BE2C (cell line): Measurements from ENCODE around the gene SNW1.
"Not testable (repeated sequence)": the region's sequence is repeated elsewhere in the genome, so short reads cannot be mapped to it uniquely, and the experiment has no call there.

ENCODE experiments used
- DNase-seq: peaks from one replicate; pipeline ENCODE4 v3.0.0-alpha.2; 2020
- H3K27me3 ChIP-seq: fragments of 250-450 bp; sonication (Bioruptor Pico); 2 replicates; pipeline ENCODE4 v1.5.1; 2020; ENCODE audit warnings: mild to moderate bottlenecking
- H3K36me3 ChIP-seq: fragments of 250-450 bp; sonication (Bioruptor Pico); 2 replicates; pipeline ENCODE4 v1.5.1; 2020; ENCODE audit warnings: mild to moderate bottlenecking
- H3K4me1 ChIP-seq: fragments of 250-450 bp; sonication (Bioruptor Pico); 2 replicates; pipeline ENCODE4 v1.5.1; 2020
- H3K4me3 ChIP-seq: 2 replicates; pipeline ENCODE4 v1.5.1; 2011; ENCODE audit warnings: low read depth, low read length
- H3K9me3 ChIP-seq: fragments of 250-450 bp; sonication (Bioruptor Pico); 2 replicates; pipeline ENCODE4 v1.5.1; 2020
- TF ChIP-seq, protein P1 (sequence below): IDR thresholded peaks from 2 replicates; pipeline ENCODE4 v1.5.1; 2012; ENCODE audit warnings: mild to moderate bottlenecking, low read depth, low read length

The SNW1 gene

DNA sequence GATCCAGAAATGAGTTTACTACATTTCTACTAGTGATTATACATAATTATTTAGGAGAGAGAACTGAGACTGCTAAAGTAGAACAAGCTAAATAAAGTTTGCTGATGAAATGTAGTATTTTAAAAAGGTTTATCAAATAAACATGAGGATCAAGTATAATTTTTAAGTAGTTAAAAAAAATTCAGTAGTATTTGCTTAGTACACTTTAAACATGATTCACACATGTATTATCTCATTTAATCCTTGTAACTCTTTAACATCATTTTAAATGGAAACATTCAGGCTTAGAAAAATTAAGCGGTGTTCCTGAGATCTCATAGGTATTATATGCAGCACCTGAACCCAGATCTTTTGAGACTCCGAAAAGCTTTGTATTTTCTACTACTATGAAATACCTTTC is 8.7 kb downstream of the SNW1 start:
- Histone ChIP-seq H3K4me3 (no peak overlapping the region), H3K36me3 (peaks cover 61% of the 10 kb centered on the region), H3K4me1 (no peaks in the 10 kb centered on the region), H3K9me3 (no peaks in the 10 kb centered on the region), H3K27me3 (no peaks in the 10 kb centered on the region)
- DNase-seq: no peak
- TF ChIP-seq, protein P1, sequence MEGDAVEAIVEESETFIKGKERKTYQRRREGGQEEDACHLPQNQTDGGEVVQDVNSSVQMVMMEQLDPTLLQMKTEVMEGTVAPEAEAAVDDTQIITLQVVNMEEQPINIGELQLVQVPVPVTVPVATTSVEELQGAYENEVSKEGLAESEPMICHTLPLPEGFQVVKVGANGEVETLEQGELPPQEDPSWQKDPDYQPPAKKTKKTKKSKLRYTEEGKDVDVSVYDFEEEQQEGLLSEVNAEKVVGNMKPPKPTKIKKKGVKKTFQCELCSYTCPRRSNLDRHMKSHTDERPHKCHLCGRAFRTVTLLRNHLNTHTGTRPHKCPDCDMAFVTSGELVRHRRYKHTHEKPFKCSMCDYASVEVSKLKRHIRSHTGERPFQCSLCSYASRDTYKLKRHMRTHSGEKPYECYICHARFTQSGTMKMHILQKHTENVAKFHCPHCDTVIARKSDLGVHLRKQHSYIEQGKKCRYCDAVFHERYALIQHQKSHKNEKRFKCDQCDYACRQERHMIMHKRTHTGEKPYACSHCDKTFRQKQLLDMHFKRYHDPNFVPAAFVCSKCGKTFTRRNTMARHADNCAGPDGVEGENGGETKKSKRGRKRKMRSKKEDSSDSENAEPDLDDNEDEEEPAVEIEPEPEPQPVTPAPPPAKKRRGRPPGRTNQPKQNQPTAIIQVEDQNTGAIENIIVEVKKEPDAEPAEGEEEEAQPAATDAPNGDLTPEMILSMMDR: no peak

DNA sequence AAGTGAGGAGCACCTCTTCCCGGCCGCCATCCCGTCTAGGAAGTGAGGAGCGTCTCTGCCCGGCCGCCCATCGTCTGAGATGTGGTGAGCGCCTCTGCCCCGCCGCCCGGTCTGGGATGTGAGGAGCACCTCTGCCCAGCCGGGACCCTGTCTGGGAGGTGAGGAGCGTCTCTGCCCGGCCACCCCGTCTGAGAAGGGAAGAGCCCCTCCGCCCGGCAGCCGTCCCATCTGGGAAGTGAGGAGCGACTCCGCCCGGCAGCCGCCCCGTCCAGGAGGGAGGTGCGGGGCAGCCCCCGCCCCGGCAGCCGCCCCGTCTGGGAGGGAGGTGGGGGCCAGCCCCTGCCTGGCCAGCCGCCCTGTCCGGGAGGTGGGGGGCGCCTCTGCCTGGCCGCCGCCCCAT is 13.5 kb downstream of the SNW1 start:
- H3K36me3 ChIP-seq: peaks cover 61% of the 10 kb centered on the region

DNA sequence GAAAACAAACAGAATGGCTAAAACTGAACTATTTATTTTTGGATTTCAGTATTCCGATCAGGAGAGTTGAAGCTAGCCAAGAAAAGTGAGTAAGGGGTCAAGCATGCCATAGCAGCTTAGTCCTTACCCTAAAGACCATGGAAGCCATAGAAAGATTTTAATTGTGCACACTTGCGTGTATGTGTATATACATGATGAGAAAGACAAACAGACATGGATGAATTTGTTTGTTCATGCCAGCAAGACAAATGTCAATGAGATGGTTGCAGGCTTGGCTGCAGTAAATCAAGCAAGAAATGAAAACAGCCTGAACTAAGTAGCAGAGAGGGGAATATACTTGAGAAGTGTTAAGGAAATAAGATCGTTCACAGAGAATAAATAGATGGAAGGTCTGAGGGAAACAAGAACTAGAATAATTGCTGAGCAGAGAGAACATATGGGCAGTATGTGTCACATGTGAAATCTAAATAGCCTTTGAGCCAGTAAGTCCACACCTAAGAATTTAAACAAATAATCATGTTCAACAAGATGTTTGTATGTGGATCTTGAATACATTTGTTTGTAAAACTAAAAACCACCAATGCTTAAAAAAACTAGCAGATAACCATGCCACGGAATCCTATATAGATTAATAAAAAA is 14.8 kb downstream of the SNW1 start:
- H3K36me3 ChIP-seq: peaks cover 59% of the 10 kb centered on the region

More for the DNA sequence above, 13.5 kb downstream of the SNW1 start:
- H3K4me3 ChIP-seq, H3K27me3 ChIP-seq, H3K9me3 ChIP-seq, DNase-seq, H3K4me1 ChIP-seq: not testable (repeated sequence)

GRCh38 chr14:77741438-77741837 is 19.5 kb downstream of the SNW1 start:
- H3K9me3 ChIP-seq: no peaks in the 10 kb centered on the region
- TF ChIP-seq, protein P1: no peak
- no peak for DNase-seq
- no peaks in the 10 kb centered on the region for H3K27me3 ChIP-seq
- H3K4me1 ChIP-seq: no peaks in the 10 kb centered on the region
- peaks cover 64% of the 10 kb centered on the region for H3K36me3 ChIP-seq
- no peak overlapping the region for H3K4me3 ChIP-seq

More for the DNA sequence above, 14.8 kb downstream of the SNW1 start:
- DNase-seq: no peak
- H3K27me3 ChIP-seq: no peaks in the 10 kb centered on the region
- no peaks in the 10 kb centered on the region for H3K4me1 ChIP-seq
- TF ChIP-seq, protein P1: no peak
- no peaks in the 10 kb centered on the region for H3K9me3 ChIP-seq
- no peak overlapping the region for H3K4me3 ChIP-seq

- Histone ChIP-seq H3K9me3 (no peaks in the 10 kb centered on the region), H3K36me3 (peaks cover 78% of the 10 kb centered on the region), H3K4me1 (no peaks in the 10 kb centered on the region), H3K4me3 (no peak overlapping the region), H3K27me3 (no peaks in the 10 kb centered on the region)
- DNase-seq: no peak
- TF ChIP-seq, protein P1: no peak
Measured at GRCh38 chr14:77738559-77739250, 22.3 kb downstream of the SNW1 start.

DNA sequence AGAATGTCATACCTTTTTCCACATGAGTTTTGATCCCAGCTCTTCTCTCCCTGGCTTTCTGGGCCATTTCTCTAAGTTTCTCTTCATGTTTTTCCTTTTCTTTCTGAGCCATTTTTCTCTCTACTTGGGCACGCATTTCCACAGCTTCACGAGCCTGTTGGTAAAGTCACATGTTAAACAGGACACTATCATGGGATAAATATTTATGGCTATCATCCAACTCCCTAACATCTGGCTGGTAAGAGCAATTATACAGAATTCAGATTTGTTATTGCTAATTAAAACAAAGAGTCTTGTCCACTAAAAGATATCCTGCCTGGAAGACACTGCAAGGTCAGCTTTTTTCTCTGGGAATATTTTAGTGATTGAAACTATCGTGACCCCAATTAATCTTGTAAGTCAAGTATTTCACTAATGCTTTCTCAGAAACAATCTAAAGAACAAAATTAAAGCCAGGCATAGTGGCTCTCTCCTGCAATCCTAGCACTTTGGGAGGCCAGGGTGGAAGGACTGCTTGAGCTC is 29.9 kb downstream of the SNW1 start:
- Histone ChIP-seq H3K9me3 (no peaks in the 10 kb centered on the region), H3K27me3 (no peaks in the 10 kb centered on the region), H3K4me1 (no peaks in the 10 kb centered on the region), H3K36me3 (peaks cover 98% of the 10 kb centered on the region), H3K4me3 (no peak overlapping the region)
- TF ChIP-seq, protein P1: no peak
- no peak for DNase-seq
